ENCODE measurements around the gene LRCH2.

Gene LRCH2

GRCh38 chrX:115260330-115260729 is 26.4 kb upstream of the LRCH2 start:
- no peak for TF ChIP-seq CTCF (IDR thresholded peaks at IDR 0.05; ENCODE audit: borderline replicate concordance, insufficient read depth, low read depth, low read length)

GRCh38 chrX:115259238-115259875 is 25.5 kb upstream of the LRCH2 start:
- no peak overlapping the region for H3K4me3 ChIP-seq (ENCODE audit: low read depth, low read length)
- TF ChIP-seq CTCF (IDR thresholded peaks at IDR 0.05; ENCODE audit: borderline replicate concordance, insufficient read depth, low read depth, low read length) = no peak

More at GRCh38 chrX:115260330-115260729, 26.4 kb upstream of the LRCH2 start:
- H3K4me3 ChIP-seq (ENCODE audit: low read depth, low read length) = no peak overlapping the region

- H3K4me3 ChIP-seq (ENCODE audit: low read depth, low read length) = no peak overlapping the region
- TF ChIP-seq CTCF (IDR thresholded peaks at IDR 0.05; ENCODE audit: borderline replicate concordance, insufficient read depth, low read depth, low read length) = no peak
These were observed 23.8 kb upstream of the LRCH2 start for GRCh38 chrX:115257711-115258110.

- H3K4me3 ChIP-seq (ENCODE audit: low read depth, low read length) = no peak overlapping the region
- TF ChIP-seq CTCF (IDR thresholded peaks at IDR 0.05; ENCODE audit: borderline replicate concordance, insufficient read depth, low read depth, low read length) = no peak
These were observed 21.1 kb upstream of the LRCH2 start for GRCh38 chrX:115255003-115255402.

GRCh38 chrX:115251458-115252233 is 17.8 kb upstream of the LRCH2 start:
- H3K4me3 ChIP-seq (ENCODE audit: low read depth, low read length) = no peak overlapping the region
- no peak for TF ChIP-seq CTCF (IDR thresholded peaks at IDR 0.05; ENCODE audit: borderline replicate concordance, insufficient read depth, low read depth, low read length)

- no peak overlapping the region for H3K4me3 ChIP-seq (ENCODE audit: low read depth, low read length)
- no peak for TF ChIP-seq CTCF (IDR thresholded peaks at IDR 0.05; ENCODE audit: borderline replicate concordance, insufficient read depth, low read depth, low read length)
These were observed 3.2 kb upstream of the LRCH2 start for GRCh38 chrX:115237056-115237455.

GRCh38 chrX:115236560-115236959 is 2.7 kb upstream of the LRCH2 start:
- TF ChIP-seq CTCF (IDR thresholded peaks at IDR 0.05; ENCODE audit: borderline replicate concordance, insufficient read depth, low read depth, low read length) = no peak
- no peak overlapping the region for H3K4me3 ChIP-seq (ENCODE audit: low read depth, low read length)
